GM15510 (cell line): ENCODE results near the gene GCNT2.

Experiments
- POLR2A ChIP-seq: IDR thresholded peaks from 3 replicates; pipeline ENCODE4 v1.6.1; 2011; ENCODE audit warnings: borderline replicate concordance; ENCODE audit not compliant: insufficient read length; ENCODE audit errors: extremely low read depth

The GCNT2 gene

GRCh38 chr6:10612161-10612560 lies 91.0 kb downstream of the GCNT2 start:
- no peak for TF ChIP-seq POLR2A

GRCh38 chr6:10613077-10613476 lies 91.9 kb downstream of the GCNT2 start:
- no peak for TF ChIP-seq POLR2A

GRCh38 chr6:10613723-10614122 lies 92.6 kb downstream of the GCNT2 start:
- TF ChIP-seq POLR2A = no peak

- no peak for TF ChIP-seq POLR2A
Observed at GRCh38 chr6:10615675-10616074, 94.5 kb downstream of the GCNT2 start.

GRCh38 chr6:10617008-10617696 lies 96.0 kb downstream of the GCNT2 start:
- no peak for TF ChIP-seq POLR2A

- TF ChIP-seq POLR2A = no peak
Observed at GRCh38 chr6:10618409-10618808, 97.3 kb downstream of the GCNT2 start.

GRCh38 chr6:10621213-10621612 lies 100.1 kb downstream of the GCNT2 start:
- TF ChIP-seq POLR2A = no peak

DNA sequence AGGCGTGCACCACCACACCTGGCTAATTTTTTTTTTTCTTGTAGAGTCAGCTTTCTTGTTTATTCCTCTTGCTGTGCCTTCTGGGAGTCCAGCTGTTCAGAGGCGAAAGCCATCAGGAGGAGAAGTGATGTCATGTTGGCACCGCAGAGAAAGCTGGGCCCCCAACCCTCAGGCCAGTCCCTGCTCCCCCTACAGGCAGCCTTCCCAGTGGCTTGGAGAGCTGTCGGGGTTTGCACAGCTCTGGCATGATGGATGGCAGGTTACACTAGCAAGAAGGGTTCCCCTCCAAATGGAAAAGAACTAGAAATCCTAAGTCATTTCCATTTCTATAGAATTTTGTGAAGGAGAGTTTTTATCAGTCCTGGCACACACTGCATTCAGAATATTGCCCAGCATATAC lies 100.7 kb downstream of the GCNT2 start:
- no peak for TF ChIP-seq POLR2A

GRCh38 chr6:10624836-10625235 lies 103.7 kb downstream of the GCNT2 start:
- no peak for TF ChIP-seq POLR2A

GRCh38 chr6:10626154-10626741 lies 105.1 kb downstream of the GCNT2 start:
- TF ChIP-seq POLR2A = no peak

GRCh38 chr6:10627800-10628199 lies 106.6 kb downstream of the GCNT2 start:
- TF ChIP-seq POLR2A = no peak

- TF ChIP-seq POLR2A = no peak
Observed at GRCh38 chr6:10630178-10630577, 109.0 kb downstream of the GCNT2 start.

DNA sequence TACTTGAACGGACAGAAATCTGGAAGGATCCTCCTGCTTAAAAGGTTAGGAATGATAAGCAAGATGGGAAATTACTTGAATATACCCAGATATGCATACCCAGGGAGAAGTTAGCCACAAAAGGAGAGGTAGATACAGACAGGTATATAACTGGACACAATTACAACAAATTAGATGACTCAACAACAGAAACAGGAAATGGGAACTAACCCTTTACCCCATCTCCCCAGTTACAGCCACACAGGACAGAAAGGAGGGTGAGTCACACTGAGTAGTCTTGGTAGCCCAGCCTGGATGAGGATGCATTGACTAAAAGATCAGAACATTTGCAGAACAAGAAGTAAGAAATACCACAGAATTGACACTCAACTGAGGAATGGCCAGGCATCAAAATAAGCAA lies 112.1 kb downstream of the GCNT2 start:
- TF ChIP-seq POLR2A = no peak

- no peak for TF ChIP-seq POLR2A
Observed at GRCh38 chr6:10640412-10640811, 119.3 kb downstream of the GCNT2 start.

- no peak for TF ChIP-seq POLR2A
Observed at GRCh38 chr6:10641528-10641927, 120.4 kb downstream of the GCNT2 start.

DNA sequence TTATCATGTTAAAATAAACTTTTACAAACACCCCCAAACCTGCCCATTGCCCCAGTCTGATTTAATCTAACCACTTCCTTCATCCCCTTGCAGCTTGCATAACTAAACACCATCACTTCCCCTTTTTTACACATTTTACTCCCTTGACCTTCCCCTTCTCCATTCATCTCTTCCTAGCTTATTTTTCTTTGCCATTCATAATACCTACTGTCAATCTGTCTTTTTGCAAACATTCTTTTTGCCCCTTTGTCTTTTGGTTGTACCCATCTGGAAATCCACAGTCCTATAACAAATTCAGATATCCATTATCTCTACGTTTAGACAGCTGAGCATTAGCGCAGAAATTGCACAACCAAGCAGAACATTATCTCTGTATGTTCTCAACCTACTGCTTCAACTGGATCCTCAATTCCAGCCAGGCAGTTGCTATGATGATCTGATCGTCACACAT lies 122.1 kb downstream of the GCNT2 start:
- TF ChIP-seq POLR2A = no peak
